ENCODE results near the gene CACNB4.

CACNB4 gene

GRCh38 chr2:151974988-151975387 lies 123.9 kb downstream of the CACNB4 start:
- H4K20me1 ChIP-seq (ENCODE audit: insufficient read depth, low read length, poor library complexity, severe bottlenecking) = no peaks in the 10 kb centered on the region
- no peaks in the 10 kb centered on the region for H3K79me2 ChIP-seq (ENCODE audit: insufficient read depth, low read length)
- no peaks in the 10 kb centered on the region for H3K9me3 ChIP-seq (ENCODE audit: insufficient read depth, low read depth, low read length)
- no peak overlapping the region for H2AFZ ChIP-seq (ENCODE audit: low read length)
- no peaks in the 10 kb centered on the region for H3K36me3 ChIP-seq (ENCODE audit: insufficient read depth, low read length)
- H3K4me2 ChIP-seq (ENCODE audit: low read depth, low read length, poor library complexity, severe bottlenecking) = no peak overlapping the region
- H3K9ac ChIP-seq (ENCODE audit: low read depth, low read length, poor library complexity, severe bottlenecking) = no peak overlapping the region
- TF ChIP-seq EZH2phosphoT487 (IDR thresholded peaks at IDR 0.05; ENCODE audit: borderline replicate concordance) (no peak), CTCF (conservative IDR thresholded peaks at IDR 0.05; ENCODE audit: low read length) (no peak)
- no peaks in the 10 kb centered on the region for H3K27me3 ChIP-seq (ENCODE audit: insufficient read depth, low read length, poor library complexity, severe bottlenecking)
- H3K4me1 ChIP-seq (ENCODE audit: insufficient read depth, low read length, poor library complexity, severe bottlenecking) = peaks cover 3% of the 10 kb centered on the region
- no peak overlapping the region for H3K4me3 ChIP-seq (ENCODE audit: low read length, poor library complexity, severe bottlenecking)
- no peaks in the 10 kb centered on the region for H3F3A ChIP-seq (ENCODE audit: low read depth)
- no peaks in the 10 kb centered on the region for H3K9me2 ChIP-seq (replicated peaks; ENCODE audit: low read depth, low read length)

DNA sequence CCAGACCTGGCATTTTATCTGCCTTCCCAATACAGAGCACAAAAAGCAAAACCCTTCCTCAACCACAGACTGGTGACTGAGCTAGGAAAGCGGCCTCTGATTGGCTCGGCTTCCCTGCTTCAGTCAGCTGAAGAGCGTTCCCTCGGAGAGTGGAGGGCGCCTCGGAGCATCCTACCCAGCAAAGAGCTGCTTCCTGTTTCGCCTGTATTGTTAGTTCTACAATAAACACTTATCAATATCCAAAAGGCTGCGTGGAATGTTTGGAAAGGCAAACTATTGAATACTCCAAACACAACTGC lies 125.0 kb downstream of the CACNB4 start:
- H3K79me2 ChIP-seq (ENCODE audit: insufficient read depth, low read length) = no peaks in the 10 kb centered on the region
- no peaks in the 10 kb centered on the region for H3K9me3 ChIP-seq (ENCODE audit: insufficient read depth, low read depth, low read length)
- H3K9me2 ChIP-seq (replicated peaks; ENCODE audit: low read depth, low read length) = no peaks in the 10 kb centered on the region
- peak overlapping the region; percentile 69 for H3K4me3 ChIP-seq (ENCODE audit: low read length, poor library complexity, severe bottlenecking)
- H2AFZ ChIP-seq (ENCODE audit: low read length) = peak overlapping the region; percentile 77
- no peaks in the 10 kb centered on the region for H3F3A ChIP-seq (ENCODE audit: low read depth)
- H4K20me1 ChIP-seq (ENCODE audit: insufficient read depth, low read length, poor library complexity, severe bottlenecking) = no peaks in the 10 kb centered on the region
- H3K4me2 ChIP-seq (ENCODE audit: low read depth, low read length, poor library complexity, severe bottlenecking) = peak overlapping the region; percentile 70
- no peaks in the 10 kb centered on the region for H3K36me3 ChIP-seq (ENCODE audit: insufficient read depth, low read length)
- peaks cover 3% of the 10 kb centered on the region for H3K4me1 ChIP-seq (ENCODE audit: insufficient read depth, low read length, poor library complexity, severe bottlenecking)
- no peaks in the 10 kb centered on the region for H3K27me3 ChIP-seq (ENCODE audit: insufficient read depth, low read length, poor library complexity, severe bottlenecking)
- peak overlapping the region; percentile 53 for H3K9ac ChIP-seq (ENCODE audit: low read depth, low read length, poor library complexity, severe bottlenecking)
- no peak for TF ChIP-seq CTCF (conservative IDR thresholded peaks at IDR 0.05; ENCODE audit: low read length)
- no peak for TF ChIP-seq EZH2phosphoT487 (IDR thresholded peaks at IDR 0.05; ENCODE audit: borderline replicate concordance)

DNA sequence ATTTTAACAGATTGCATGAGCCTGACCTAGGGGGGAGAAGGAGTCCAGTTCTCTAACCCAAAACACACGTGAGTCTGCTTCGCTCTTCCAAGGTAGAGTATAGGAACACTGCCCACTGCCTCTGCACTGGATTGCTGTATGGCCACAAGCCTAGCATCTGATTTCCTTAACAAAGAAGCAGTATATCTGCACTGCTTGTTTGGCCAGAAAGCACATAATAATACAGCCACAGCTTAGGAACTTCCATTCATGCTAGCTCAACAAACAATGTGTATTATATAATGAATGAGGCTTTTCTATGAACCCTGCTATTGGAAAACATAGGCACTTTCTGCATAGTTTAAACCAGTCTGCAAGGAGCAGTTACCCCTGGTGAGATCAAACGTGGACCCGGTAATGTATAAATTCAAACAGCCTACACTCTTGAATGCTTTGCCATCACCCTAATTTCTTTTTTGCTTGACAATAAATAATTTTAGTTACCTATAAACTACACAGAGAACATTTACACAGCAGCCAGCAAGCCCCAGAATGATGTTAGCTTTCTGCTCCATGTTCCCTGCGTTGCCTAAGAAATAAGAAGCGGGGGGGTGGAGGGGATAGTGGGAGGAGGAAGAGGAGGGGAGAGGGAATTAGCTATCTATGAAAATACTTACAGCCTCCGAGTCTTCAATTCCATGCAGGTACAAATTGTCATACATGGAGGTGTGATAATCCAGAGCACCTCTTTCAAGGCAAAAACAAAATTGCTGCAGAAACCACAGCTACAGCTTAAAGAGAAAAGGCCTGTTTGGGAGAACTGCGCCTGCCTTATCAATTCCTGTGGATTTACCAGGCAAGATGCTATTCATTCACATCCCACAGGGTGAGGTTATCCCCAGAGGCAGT lies 125.6 kb downstream of the CACNB4 start:
- TF ChIP-seq CTCF (conservative IDR thresholded peaks at IDR 0.05; ENCODE audit: low read length) (no peak), EZH2phosphoT487 (IDR thresholded peaks at IDR 0.05; ENCODE audit: borderline replicate concordance) (no peak)
- Histone ChIP-seq H3K27me3 (ENCODE audit: insufficient read depth, low read length, poor library complexity, severe bottlenecking) (no peaks in the 10 kb centered on the region), H3K9me2 (replicated peaks; ENCODE audit: low read depth, low read length) (no peaks in the 10 kb centered on the region), H3K9me3 (ENCODE audit: insufficient read depth, low read depth, low read length) (no peaks in the 10 kb centered on the region), H3K4me1 (ENCODE audit: insufficient read depth, low read length, poor library complexity, severe bottlenecking) (peaks cover 3% of the 10 kb centered on the region), H3K36me3 (ENCODE audit: insufficient read depth, low read length) (no peaks in the 10 kb centered on the region), H3F3A (ENCODE audit: low read depth) (no peaks in the 10 kb centered on the region), H3K79me2 (ENCODE audit: insufficient read depth, low read length) (no peaks in the 10 kb centered on the region), H3K4me3 (ENCODE audit: low read length, poor library complexity, severe bottlenecking) (peak overlapping the region; percentile 69), H4K20me1 (ENCODE audit: insufficient read depth, low read length, poor library complexity, severe bottlenecking) (no peaks in the 10 kb centered on the region), H3K9ac (ENCODE audit: low read depth, low read length, poor library complexity, severe bottlenecking) (peak overlapping the region; percentile 53), H2AFZ (ENCODE audit: low read length) (peak overlapping the region; percentile 77), H3K4me2 (ENCODE audit: low read depth, low read length, poor library complexity, severe bottlenecking) (peak overlapping the region; percentile 70)

Data from Loucy (cell line).